Measurements from ENCODE around the gene PLAU.
"Not testable (repeated sequence)": the region's sequence is repeated elsewhere in the genome, so short reads cannot be mapped to it uniquely, and the experiment has no call there.

The PLAU gene

GRCh38 chr10:73898730-73899410, 12.1 kb upstream of the PLAU start:
- no peak for DNase-seq

- no peak for DNase-seq
Observed at GRCh38 chr10:73899423-73899822, 11.5 kb upstream of the PLAU start.

GRCh38 chr10:73900064-73900463, 10.9 kb upstream of the PLAU start:
- no peak for DNase-seq

- no peak for DNase-seq
Observed at GRCh38 chr10:73901261-73901660, 9.7 kb upstream of the PLAU start.

GRCh38 chr10:73902351-73902750, 8.6 kb upstream of the PLAU start:
- DNase-seq = no peak

- no peak for DNase-seq
Observed at GRCh38 chr10:73905256-73906020, 5.5 kb upstream of the PLAU start.

- DNase-seq = no peak
Observed at GRCh38 chr10:73906524-73907447, 4.1 kb upstream of the PLAU start.

- DNase-seq = no peak
Observed at GRCh38 chr10:73907841-73908517, 3.0 kb upstream of the PLAU start.

- DNase-seq = no peak
Observed at GRCh38 chr10:73908853-73909539, 1.9 kb upstream of the PLAU start.

GRCh38 chr10:73909540-73910115, 1.3 kb upstream of the PLAU start:
- no peak for DNase-seq

- DNase-seq = no peak
Observed at GRCh38 chr10:73910401-73910763, 550 bp upstream of the PLAU start.

GRCh38 chr10:73911553-73912004, 647 bp downstream of the PLAU start:
- no peak for DNase-seq

- no peak for DNase-seq
Observed at GRCh38 chr10:73914036-73914435, 3.1 kb downstream of the PLAU start.

GRCh38 chr10:73915206-73915851, 4.4 kb downstream of the PLAU start:
- DNase-seq = no peak

- DNase-seq = no peak
Observed at GRCh38 chr10:73916761-73917470, 6.0 kb downstream of the PLAU start.

GRCh38 chr10:73917566-73918305, 6.8 kb downstream of the PLAU start:
- DNase-seq = no peak

- DNase-seq = not testable (repeated sequence)
Observed at GRCh38 chr10:73919481-73919880, 8.5 kb downstream of the PLAU start.

GRCh38 chr10:73920089-73920488, 9.2 kb downstream of the PLAU start:
- no peak for DNase-seq

GRCh38 chr10:73922007-73922863, 11.3 kb downstream of the PLAU start:
- no peak for DNase-seq

All from effector CD8-positive, alpha-beta T cell (primary cell).